Ovary (tissue), 3 donors: Measurements from ENCODE around the gene RELL2.

Source experiments
- POLR2A ChIP-seq: fragments of 450-650 bp; IDR thresholded peaks from one replicate; pipeline ENCODE4 v1.6.1; 2017; ENCODE audit warnings: antibody characterized with exemption, mild to moderate bottlenecking, moderate library complexity
- TF ChIP-seq, protein P1 (sequence below), 3 donors: fragments of 450-650 bp in 2 of 3; fragments of 200-600 bp in 1 of 3; IDR thresholded peaks; one replicate each; pipeline versions ENCODE4 v1.5.1 to v1.8.0; 2016 to 2022; ENCODE audit warnings: antibody characterized with exemption in 3 of 3, mild to moderate bottlenecking in 1 of 3
- donor health status: DM: no; HTN: no; CAD: no.

DNA sequence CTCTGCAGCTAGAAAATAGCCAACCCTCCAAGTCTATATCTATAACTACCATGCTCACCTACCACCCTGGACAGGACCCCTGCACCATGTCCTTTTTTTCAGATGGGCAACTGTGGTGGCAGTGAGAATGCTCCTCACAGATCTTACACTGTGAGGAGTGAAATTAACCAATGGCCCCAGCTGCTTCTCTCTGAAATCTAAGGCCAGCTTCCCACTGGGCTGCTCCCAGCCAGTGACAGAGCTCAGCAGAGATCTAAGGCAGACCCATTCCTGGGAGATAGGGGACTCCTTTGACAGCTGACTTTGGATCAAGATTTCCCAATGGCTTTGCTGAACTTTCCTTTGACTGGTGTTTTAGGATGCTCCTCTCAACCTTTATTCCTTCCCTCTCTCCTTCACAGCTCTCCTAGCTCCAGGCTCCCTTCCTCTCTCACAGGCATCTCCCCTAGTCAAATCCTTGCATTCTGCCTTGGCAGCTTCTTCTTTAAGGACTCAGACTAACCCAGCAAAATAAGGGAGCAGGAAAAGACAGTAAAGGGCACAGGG, 46.9 kb downstream of the RELL2 start:
- no peak for TF ChIP-seq POLR2A
- TF ChIP-seq, protein P1, sequence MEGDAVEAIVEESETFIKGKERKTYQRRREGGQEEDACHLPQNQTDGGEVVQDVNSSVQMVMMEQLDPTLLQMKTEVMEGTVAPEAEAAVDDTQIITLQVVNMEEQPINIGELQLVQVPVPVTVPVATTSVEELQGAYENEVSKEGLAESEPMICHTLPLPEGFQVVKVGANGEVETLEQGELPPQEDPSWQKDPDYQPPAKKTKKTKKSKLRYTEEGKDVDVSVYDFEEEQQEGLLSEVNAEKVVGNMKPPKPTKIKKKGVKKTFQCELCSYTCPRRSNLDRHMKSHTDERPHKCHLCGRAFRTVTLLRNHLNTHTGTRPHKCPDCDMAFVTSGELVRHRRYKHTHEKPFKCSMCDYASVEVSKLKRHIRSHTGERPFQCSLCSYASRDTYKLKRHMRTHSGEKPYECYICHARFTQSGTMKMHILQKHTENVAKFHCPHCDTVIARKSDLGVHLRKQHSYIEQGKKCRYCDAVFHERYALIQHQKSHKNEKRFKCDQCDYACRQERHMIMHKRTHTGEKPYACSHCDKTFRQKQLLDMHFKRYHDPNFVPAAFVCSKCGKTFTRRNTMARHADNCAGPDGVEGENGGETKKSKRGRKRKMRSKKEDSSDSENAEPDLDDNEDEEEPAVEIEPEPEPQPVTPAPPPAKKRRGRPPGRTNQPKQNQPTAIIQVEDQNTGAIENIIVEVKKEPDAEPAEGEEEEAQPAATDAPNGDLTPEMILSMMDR (IDR thresholded peaks at IDR 0.05): no peak
